ENCODE measurements around the gene SGTA. TPM values are rescaled to one million over a fixed set of nuclear protein-coding genes. Genes with fewer than 3 reads are reported as not detected.

Gene SGTA
- total RNA-seq, 2 donors from 2014 or later = 39.6 to 52.3 TPM

DNA sequence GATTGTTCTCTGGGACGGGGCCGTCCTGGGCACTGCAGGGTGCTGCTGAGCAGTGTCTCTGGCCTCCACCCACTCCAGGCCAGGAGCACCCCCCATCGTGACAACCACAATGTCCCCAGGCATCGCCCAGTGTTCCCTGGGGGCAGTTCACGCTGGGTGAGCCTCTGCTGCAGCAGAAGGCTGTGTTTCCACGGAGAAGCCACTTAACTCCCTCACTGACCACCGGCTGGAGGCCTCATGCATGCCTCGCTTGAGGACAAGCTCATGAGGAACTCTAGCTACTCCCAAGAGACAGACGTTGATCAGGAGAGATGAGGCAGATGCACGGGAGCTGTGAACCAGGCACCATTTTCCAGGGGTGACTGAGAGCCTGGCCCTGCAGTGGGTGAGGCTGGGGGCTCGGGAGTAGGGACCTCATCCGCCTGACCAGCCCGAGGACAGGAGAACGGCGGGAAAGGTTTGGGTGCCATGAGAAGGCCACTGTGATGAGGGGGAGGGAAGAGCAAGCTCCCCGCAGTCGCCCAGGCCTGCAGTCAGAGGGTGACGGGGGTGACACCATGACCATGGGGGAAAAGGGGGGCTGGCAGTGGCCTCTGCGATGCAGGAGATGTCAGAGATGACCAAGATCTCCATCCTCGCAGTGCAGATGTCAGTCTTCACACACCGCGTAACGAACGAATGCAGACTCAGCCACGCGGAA, 48.3 kb downstream of the SGTA start:
- intact Hi-C loops (cut with DNase I, micrococcal nuclease) = no loop called here
- no peak for ATAC-seq
- no peak for DNase-seq

GRCh38 chr19:2733930-2734588, 49.0 kb downstream of the SGTA start:
- ATAC-seq (peak; percentile 95), DNase-seq (peak in 1 of 2 donors; percentile 62)
- intact Hi-C loops (cut with DNase I, micrococcal nuclease) = no loop called here

DNA sequence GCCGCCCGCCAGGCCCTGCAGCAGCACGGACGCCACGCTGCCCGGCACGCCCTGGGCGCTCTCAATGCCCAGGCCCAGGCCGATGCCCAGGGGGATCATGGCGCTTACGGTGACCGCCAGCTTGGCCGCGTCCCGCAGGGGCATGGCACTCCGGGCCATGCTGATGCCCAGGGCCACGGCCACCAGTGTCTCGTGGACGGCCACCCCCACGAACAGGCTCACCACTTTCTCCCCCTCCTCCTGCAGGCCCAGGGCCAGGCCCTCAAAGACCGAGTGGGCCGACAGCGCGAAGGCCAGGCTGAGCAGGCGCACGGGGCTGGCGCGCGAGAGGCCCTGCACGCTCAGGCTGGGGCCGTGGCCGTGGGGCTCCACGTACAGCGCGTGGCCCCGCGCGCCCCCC, 50.2 kb downstream of the SGTA start:
- ATAC-seq = no peak
- intact Hi-C loops (cut with DNase I, micrococcal nuclease) = no loop called here
- no peak for DNase-seq

GRCh38 chr19:2732157-2732725, 50.8 kb downstream of the SGTA start:
- intact Hi-C loops (cut with DNase I, micrococcal nuclease) = no loop called here
- no peak for ATAC-seq

DNA sequence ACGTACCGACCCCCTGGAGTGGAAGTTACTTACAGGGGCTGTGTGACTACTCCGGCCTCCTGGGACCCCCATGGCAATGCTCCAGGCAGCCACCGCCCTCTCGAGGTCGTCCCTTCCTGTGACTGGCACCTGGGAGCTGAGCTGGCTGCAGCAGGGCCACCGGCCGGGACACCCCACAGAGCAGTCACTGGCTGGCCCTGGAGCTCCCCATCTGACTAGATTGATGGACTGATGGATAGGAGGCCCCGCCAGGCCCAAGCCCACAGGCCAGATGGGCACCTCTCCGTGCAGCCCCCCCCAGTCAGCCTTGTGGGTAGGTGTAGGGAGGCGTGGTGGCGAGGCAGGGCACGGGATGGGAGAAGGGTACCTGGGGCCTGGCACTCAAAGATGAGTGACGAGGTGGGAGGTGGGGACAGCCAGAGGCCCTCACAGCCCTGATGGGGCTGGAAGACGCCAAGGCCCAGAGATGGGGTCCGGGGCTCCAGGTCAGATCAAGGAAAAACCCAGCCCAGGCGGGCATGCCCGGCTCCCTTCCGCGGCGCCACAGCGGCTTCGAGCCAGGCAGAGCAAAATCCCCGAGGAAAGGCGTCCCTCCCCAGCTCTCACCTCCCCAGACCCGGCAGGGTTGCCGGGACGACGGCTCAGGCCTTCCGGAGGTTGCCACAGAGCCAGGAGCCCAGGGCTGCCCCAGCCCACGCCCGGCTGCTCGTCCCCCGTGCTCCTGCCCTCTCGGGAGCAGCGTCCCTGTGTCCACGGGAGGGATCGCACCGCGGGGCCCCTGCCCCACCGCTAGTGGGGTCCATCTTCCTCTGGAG, 51.7 kb downstream of the SGTA start:
- DNase-seq (no peak), ATAC-seq (no peak)
- intact Hi-C loops (cut with DNase I, micrococcal nuclease) = no loop called here

More at GRCh38 chr19:2732157-2732725, 50.8 kb downstream of the SGTA start:
- DNase-seq = no peak

DNA sequence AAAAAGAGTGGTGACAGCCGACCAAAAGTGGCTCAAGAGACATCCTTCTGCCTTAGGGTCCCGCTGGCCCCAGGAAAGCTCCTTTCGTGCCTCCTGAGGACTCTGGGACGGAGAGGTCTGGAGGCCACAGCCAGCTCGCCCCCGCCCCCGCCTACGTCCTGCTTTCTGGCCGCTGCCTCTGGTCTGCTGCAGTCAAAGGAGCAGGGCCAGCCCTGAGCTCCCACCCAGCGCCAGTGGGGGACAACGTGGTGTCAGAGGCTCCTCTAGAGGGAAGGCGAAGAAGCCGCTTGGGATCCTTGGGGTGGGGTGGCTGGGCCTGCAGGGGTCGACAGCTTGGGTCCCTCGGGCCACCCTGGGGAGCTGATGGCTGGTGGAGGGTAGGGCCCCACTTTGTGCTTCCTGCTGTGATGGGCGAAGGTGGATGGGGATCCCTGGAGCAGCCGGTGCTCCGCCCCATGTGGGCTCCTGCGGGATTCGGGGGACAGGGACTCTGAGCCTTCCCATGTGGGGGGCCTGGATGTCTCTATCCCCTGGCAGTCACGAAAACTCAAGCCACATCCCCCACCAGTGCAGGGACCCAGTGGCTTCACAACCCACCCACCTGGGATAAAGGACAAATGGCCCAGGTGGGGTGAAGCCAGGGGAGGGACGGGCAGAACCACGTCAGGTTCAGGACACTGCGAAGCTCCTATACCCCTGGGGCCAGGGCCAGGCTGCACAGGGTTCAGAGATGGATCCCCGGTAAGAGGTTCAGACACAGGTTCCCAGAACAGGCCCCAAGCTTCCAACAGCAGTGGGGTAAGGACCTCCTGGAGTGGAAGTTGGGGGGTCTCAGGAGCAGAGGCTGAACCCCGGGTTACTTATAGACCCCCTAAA, 52.9 kb downstream of the SGTA start:
- intact Hi-C loops (cut with DNase I, micrococcal nuclease) = no loop called here

GRCh38 chr19:2728783-2729387, 54.2 kb downstream of the SGTA start:
- no peak for ATAC-seq
- intact Hi-C loops (cut with DNase I, micrococcal nuclease) = no loop called here
- no peak for DNase-seq

More for the DNA sequence above, 52.9 kb downstream of the SGTA start:
- DNase-seq (no peak), ATAC-seq (no peak)

DNA sequence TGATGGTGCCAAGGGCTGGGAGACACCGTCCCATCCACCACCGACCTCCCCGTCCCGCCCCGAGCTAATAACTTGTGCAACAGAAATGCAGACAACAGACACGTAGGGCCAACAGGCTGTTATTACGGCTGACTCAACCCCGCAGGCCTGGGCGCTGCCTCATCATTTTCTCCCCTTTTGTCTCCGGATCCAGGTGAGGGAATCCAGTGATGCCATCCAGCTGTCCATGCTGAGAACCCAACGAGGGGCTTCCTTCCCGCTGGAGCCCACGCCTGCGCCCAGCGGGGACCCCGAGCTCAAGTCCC, 55.5 kb downstream of the SGTA start:
- no peak for DNase-seq
- intact Hi-C loops (cut with DNase I, micrococcal nuclease) = no loop called here
- no peak for ATAC-seq

GRCh38 chr19:2726904-2727639, 56.0 kb downstream of the SGTA start:
- intact Hi-C loops (cut with DNase I, micrococcal nuclease) = no loop called here
- ATAC-seq (no peak), DNase-seq (no peak)

DNA sequence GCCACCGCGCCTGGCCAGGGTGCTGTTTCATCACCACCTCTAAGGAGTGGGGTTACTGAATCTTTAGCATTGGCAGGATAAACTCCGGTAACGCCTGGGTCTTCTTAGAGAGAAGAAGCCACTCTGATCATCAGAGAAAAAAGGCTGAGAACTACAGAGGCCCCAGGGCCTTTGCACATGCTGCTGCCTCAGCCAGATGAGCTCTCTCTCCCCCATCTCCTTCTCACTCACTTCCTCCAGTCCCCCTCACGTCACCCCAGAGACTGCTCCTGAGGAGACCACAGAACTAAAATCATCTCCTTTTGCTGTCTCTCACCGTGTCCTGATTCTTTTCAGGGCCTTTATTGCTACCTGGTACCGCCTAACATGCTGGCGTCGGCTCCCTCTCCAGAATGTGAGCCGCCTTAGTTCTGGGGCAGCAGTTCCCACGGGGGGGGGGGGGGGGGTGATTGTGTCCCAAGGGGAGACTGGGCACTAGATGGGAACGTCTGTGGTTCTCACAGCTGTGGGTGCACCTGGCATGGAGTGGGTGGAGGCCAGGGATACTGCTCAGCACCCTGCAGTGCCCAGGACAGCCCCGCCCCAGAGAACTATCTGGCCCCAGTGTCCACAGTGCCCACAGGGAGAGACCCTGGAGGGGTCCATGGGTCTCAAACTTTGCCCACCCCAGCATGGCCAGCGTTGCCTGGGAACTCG, 56.8 kb downstream of the SGTA start:
- intact Hi-C loops (cut with DNase I, micrococcal nuclease) = no loop called here
- DNase-seq = no peak
- no peak for ATAC-seq

GRCh38 chr19:2724148-2724557, 58.9 kb downstream of the SGTA start:
- DNase-seq (no peak), ATAC-seq (no peak)
- intact Hi-C loops (cut with DNase I, micrococcal nuclease) = no loop called here

- ATAC-seq = no peak
- intact Hi-C loops (cut with DNase I, micrococcal nuclease) = no loop called here
- DNase-seq = no peak
These were observed 59.3 kb downstream of the SGTA start for GRCh38 chr19:2723747-2724146.

DNA sequence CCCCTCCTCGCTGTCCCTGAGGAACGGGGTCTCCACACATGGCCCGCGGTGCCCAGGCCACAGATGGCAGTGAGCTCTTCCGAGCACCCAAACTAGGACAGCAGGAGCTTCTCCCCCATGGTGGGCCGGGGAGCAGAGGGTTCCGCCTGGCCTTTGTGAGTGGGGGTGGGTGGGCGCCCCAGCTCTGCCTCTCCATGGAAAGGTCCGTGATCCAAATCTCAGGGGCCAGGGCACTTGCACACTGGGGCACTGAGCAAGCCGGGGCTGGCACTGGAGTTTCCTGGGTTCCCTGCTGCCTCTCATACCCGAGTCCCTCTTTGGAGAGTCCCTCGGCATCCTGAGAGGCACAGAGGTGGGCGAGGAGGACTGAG, 59.7 kb downstream of the SGTA start:
- DNase-seq (no peak), ATAC-seq (no peak)
- intact Hi-C loops (cut with DNase I, micrococcal nuclease) = no loop called here

DNA sequence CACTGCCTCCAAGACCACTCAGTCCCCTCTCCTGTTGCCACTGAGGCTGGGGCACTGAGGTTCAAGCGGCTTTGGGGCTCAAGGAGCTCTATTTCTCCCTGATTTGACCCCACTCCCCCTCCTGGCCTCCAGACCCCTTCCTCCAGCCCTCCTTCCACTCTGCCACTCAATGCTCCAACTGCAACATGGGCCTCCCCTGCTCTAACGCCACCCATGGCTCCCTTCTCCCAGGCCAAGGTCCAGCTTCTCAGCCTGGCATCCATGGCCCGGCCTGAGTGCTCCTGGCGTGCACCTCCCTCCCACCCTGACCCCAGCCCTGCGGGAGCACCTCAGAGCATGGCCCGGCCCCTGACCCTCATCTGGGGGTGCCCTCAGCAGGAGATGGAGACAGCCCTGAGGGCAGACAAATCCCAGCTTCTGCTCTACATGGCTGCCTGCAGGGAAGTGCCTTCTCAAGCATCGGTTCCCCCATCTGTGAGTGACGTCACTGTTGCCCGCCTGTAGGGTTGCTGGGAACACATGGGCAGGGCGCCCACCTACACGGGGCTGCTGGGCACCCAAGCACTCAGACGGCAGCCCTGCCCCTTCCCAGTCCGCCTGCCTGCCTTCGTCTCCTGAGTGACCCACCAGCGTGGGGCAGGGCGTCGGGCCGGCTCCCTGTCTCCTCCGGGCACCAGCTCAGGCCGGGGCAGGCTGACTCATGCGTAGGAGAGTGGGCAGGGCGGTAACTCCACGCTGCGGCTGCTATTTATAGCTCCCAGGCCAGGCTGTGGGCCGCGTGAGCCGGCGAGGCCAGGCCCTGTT, 60.3 kb downstream of the SGTA start:
- peak; percentile 39 to 45 for DNase-seq
- intact Hi-C loops (cut with DNase I, micrococcal nuclease) = no loop called here

GRCh38 chr19:2721570-2722540, 61.2 kb downstream of the SGTA start:
- DNase-seq (no peak), ATAC-seq (no peak)
- intact Hi-C loops (cut with DNase I, micrococcal nuclease) = no loop called here

More for the DNA sequence above, 60.3 kb downstream of the SGTA start:
- ATAC-seq = peak; percentile 68

Data from left colon (tissue), 2 donors.